ENCODE results near the gene WDR82. TPM values are rescaled to one million over a fixed set of nuclear protein-coding genes. Genes with fewer than 3 reads are reported as not detected.
A peak's percentile ranks its signal among the peaks of the same experiment; 100 is the strongest.

WDR82 gene
- total RNA-seq, 1 experiment from 2014 or later: 44.5 TPM

GRCh38 chr3:52318186-52318816 lies 39.9 kb upstream of the WDR82 start:
- Histone ChIP-seq H3K4me2 (no peak overlapping the region), H3F3A (ENCODE audit: insufficient read depth, low read depth) (no peaks in the 10 kb centered on the region), H3K27ac (no peak overlapping the region), H3K27me3 (ENCODE audit: insufficient read depth, low read depth) (no peaks in the 10 kb centered on the region), H3K4me3 (no peak overlapping the region), H3K79me2 (ENCODE audit: low read depth) (no peaks in the 10 kb centered on the region), H3K4me1 (replicated peaks; ENCODE audit: insufficient read depth) (peaks cover 22% of the 10 kb centered on the region), H3K36me3 (ENCODE audit: low read depth) (no peaks in the 10 kb centered on the region), H4K20me1 (ENCODE audit: insufficient read depth) (no peaks in the 10 kb centered on the region), H3K9me2 (ENCODE audit: insufficient read depth) (no peaks in the 10 kb centered on the region), H2AFZ (no peak overlapping the region), H3K9me3 (ENCODE audit: insufficient read depth, low read depth) (no peaks in the 10 kb centered on the region)
- POLR2A ChIA-PET (ENCODE audit: unreplicated experiment): no interaction called here
- DNase-seq: peak; percentile 18 to 50
- CTCF ChIA-PET: no interaction called here
- no peak for TF ChIP-seq CTCF (conservative IDR thresholded peaks at IDR 0.05)
- no peak for TF ChIP-seq EZH2 (IDR thresholded peaks at IDR 0.05; ENCODE audit: low read depth)
- no TSS peak for BruUV-seq (replicated peaks)
- intact Hi-C loops (cut with micrococcal nuclease; ENCODE audit: unreplicated experiment): no loop called here

GRCh38 chr3:52317208-52318000 lies 39.0 kb upstream of the WDR82 start:
- TF ChIP-seq EZH2 (IDR thresholded peaks at IDR 0.05; ENCODE audit: low read depth) (no peak), CTCF (conservative IDR thresholded peaks at IDR 0.05) (no peak)
- POLR2A ChIA-PET (ENCODE audit: unreplicated experiment): no interaction called here
- no peaks in the 10 kb centered on the region for H3K79me2 ChIP-seq (ENCODE audit: low read depth)
- peak in 1 of 2 experiments; percentile 67 for DNase-seq
- H3K36me3 ChIP-seq (ENCODE audit: low read depth): no peaks in the 10 kb centered on the region
- H3F3A ChIP-seq (ENCODE audit: insufficient read depth, low read depth): no peaks in the 10 kb centered on the region
- no peak overlapping the region for H2AFZ ChIP-seq
- no peaks in the 10 kb centered on the region for H3K9me3 ChIP-seq (ENCODE audit: insufficient read depth, low read depth)
- peaks cover 26% of the 10 kb centered on the region for H3K4me1 ChIP-seq (replicated peaks; ENCODE audit: insufficient read depth)
- intact Hi-C loops (cut with micrococcal nuclease; ENCODE audit: unreplicated experiment): no loop called here
- no peaks in the 10 kb centered on the region for H4K20me1 ChIP-seq (ENCODE audit: insufficient read depth)
- H3K27me3 ChIP-seq (ENCODE audit: insufficient read depth, low read depth): no peaks in the 10 kb centered on the region
- H3K4me3 ChIP-seq: no peak overlapping the region
- CTCF ChIA-PET: no interaction called here
- TSS peak; percentile 83 for BruUV-seq (replicated peaks)
- no peaks in the 10 kb centered on the region for H3K9me2 ChIP-seq (ENCODE audit: insufficient read depth)
- H3K4me2 ChIP-seq: no peak overlapping the region
- no peak overlapping the region for H3K27ac ChIP-seq

DNA sequence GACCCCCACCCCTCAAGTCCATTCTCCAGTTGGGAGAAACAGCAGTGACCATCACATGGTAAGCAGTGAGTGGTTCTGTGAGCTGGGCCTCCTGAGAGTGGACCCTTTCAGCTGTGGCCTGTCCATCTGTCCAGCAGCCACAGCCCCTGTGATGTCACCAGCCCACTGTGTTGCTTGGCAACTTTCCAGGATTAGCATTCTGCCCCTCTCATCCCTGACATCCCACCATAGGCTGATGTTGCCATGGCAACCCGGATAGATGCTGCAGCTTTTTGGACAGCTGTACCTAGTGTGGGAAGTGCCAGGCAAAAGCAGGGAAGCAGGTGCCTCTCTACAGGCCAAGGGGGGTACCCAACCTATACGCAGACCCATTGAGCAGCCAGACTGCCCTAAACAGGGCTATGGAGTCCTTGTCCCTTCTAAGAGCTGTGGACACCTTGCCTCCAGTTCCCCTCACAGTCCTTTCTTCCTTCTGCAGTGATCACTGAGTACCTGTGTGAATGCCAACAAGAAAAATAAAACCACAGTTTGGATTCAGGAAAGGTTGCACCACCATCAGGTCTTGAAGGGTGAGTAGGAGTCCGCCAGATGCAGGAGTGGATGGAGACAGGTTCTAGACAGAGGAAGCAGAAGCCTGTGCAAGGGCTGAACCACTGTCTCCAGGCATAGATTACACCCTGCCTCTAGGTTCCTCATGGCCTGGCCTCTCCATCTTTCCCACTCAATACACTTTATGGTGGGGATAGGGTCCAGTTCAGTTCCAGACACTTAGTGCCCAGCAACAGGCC lies 37.7 kb upstream of the WDR82 start, which contains the start of gene DNAH1:
Gene DNAH1, plus strand, starts transcription at position 343 of the 788 bp plus-strand sequence. CDS start 6,124 bp downstream, outside the sequence.
- Histone ChIP-seq H3K27me3 (ENCODE audit: insufficient read depth, low read depth) (no peaks in the 10 kb centered on the region), H3K4me3 (no peak within 1 kb of the TSS), H3K79me2 (ENCODE audit: low read depth) (no peaks in the 10 kb centered on the region), H3K4me2 (no peak within 1 kb of the TSS), H3F3A (ENCODE audit: insufficient read depth, low read depth) (no peaks in the 10 kb centered on the region), H3K27ac (no peak within 1 kb of the TSS), H3K9me2 (ENCODE audit: insufficient read depth) (no peaks in the 10 kb centered on the region), H4K20me1 (ENCODE audit: insufficient read depth) (no peaks in the 10 kb centered on the region), H3K36me3 (ENCODE audit: low read depth) (no peaks in the 10 kb centered on the region), H2AFZ (no peak within 1 kb of the TSS), H3K4me1 (replicated peaks; ENCODE audit: insufficient read depth) (peaks cover 26% of the 10 kb centered on the region), H3K9me3 (ENCODE audit: insufficient read depth, low read depth) (no peaks in the 10 kb centered on the region)
- CTCF ChIA-PET: no interaction called here
- no peak for TF ChIP-seq EZH2 (IDR thresholded peaks at IDR 0.05; ENCODE audit: low read depth)
- no peak for TF ChIP-seq CTCF (conservative IDR thresholded peaks at IDR 0.05)
- no TSS peak for BruUV-seq (replicated peaks)
- intact Hi-C loops (cut with micrococcal nuclease; ENCODE audit: unreplicated experiment): no loop called here
- POLR2A ChIA-PET (ENCODE audit: unreplicated experiment): no interaction called here
- DNase-seq: no peak
